ENCODE data around the gene KCNG3. TPM values are rescaled to one million over a fixed set of nuclear protein-coding genes. Genes with fewer than 3 reads are reported as not detected.
A peak's percentile ranks its signal among the peaks of the same experiment; 100 is the strongest.

The KCNG3 gene
- total and polyA plus RNA-seq, 2 of the 13 experiments (the other 11 are each of a cell fraction or from before 2014, with no cell fraction given), result 2.8 to 4.8 TPM

GRCh38 chr2:42494355-42495233, 812 bp upstream of the KCNG3 start (continued):
- TF ChIP-seq TGIF2 (CRISPR knock-in tag; IDR thresholded peaks at IDR 0.05), result peak; percentile 11; the same call in 1 of the 2 replicates
- TF ChIP-seq ZNF121 (CRISPR knock-in tag; IDR thresholded peaks at IDR 0.05), result peak; percentile 47; the same call in 1 of the 2 replicates
- TF ChIP-seq, protein P1, sequence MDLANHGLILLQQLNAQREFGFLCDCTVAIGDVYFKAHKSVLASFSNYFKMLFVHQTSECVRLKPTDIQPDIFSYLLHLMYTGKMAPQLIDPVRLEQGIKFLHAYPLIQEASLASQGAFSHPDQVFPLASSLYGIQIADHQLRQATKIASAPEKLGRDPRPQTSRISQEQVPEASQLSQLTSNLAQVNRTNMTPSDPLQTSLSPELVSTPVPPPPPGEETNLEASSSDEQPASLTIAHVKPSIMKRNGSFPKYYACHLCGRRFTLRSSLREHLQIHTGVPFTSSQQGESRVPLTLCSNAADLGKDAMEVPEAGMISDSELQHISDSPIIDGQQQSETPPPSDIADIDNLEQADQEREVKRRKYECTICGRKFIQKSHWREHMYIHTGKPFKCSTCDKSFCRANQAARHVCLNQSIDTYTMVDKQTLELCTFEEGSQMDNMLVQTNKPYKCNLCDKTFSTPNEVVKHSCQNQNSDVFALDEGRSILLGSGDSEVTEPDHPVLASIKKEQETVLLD (CRISPR knock-in tag; IDR thresholded peaks at IDR 0.05; ENCODE audit: low read depth), result no peak; the same call in 1 of the 2 replicates
- TF ChIP-seq HMGA1 (CRISPR knock-in tag; conservative IDR thresholded peaks at IDR 0.05), result no peak
- TF ChIP-seq ZNF136 (CRISPR knock-in tag; IDR thresholded peaks at IDR 0.05; ENCODE audit: low read depth), result no peak; the same call in 1 of the 2 replicates
- no peak for TF ChIP-seq NFE2L2 (IDR thresholded peaks at IDR 0.05; ENCODE audit: low read length)
- no peak for TF ChIP-seq U2AF1 (optimal IDR thresholded peaks at IDR 0.05; ENCODE audit: low read depth, low read length)
- no peak for TF ChIP-seq ZNF24 (IDR thresholded peaks at IDR 0.05)
- TF ChIP-seq MLXIP (CRISPR knock-in tag; IDR thresholded peaks at IDR 0.05; ENCODE audit: borderline replicate concordance), result no peak
- TF ChIP-seq ZNF724P (CRISPR knock-in tag; IDR thresholded peaks at IDR 0.05; ENCODE audit: borderline replicate concordance), result peak; percentile 56; the same call in 1 of the 2 replicates
- TF ChIP-seq ZNF768 (CRISPR knock-in tag; IDR thresholded peaks at IDR 0.05), result no peak
- TF ChIP-seq PCBP2 (optimal IDR thresholded peaks at IDR 0.05; ENCODE audit: low read depth, low read length, poor library complexity, severe bottlenecking), result no peak
- 0 out of 2 replicates have a peak, but pooled peaks have one; percentile 6 for TF ChIP-seq GZF1 (CRISPR knock-in tag; IDR thresholded peaks at IDR 0.05)
- 0 out of 2 replicates have a peak, but pooled peaks have one; percentile 42 for TF ChIP-seq SNAI1 (CRISPR knock-in tag; IDR thresholded peaks at IDR 0.05; ENCODE audit: borderline replicate concordance)
- TF ChIP-seq ZNF713 (CRISPR knock-in tag; IDR thresholded peaks at IDR 0.05), result 0 out of 2 replicates have a peak, but pooled peaks have one; percentile 26
- TF ChIP-seq ZBTB7A (CRISPR knock-in tag; IDR thresholded peaks at IDR 0.05), result peak; percentile 77
- TF ChIP-seq SP5 (CRISPR knock-in tag; IDR thresholded peaks at IDR 0.05; ENCODE audit: borderline replicate concordance, low read depth), result 0 out of 2 replicates have a peak, but pooled peaks have one; percentile 9
- TF ChIP-seq THAP9 (CRISPR knock-in tag; IDR thresholded peaks at IDR 0.05; ENCODE audit: borderline replicate concordance), result peak; percentile 86
- TF ChIP-seq KAT8 (CRISPR knock-in tag; IDR thresholded peaks at IDR 0.05), result no peak; the same call in 1 of the 2 replicates
- peak; percentile 65; the same call in 1 of the 2 replicates for TF ChIP-seq ZNF558 (CRISPR knock-in tag; IDR thresholded peaks at IDR 0.05; ENCODE audit: borderline replicate concordance)
- TF ChIP-seq ZNF354B (CRISPR knock-in tag; IDR thresholded peaks at IDR 0.05), result no peak
- no peak for TF ChIP-seq ARNT (IDR thresholded peaks at IDR 0.05)
- TF ChIP-seq ZNF678 (CRISPR knock-in tag; IDR thresholded peaks at IDR 0.05), result 0 out of 2 replicates have a peak, but pooled peaks have one; percentile 19
